H1 (cell line): ENCODE data around the gene RNF44. TPM values are rescaled to one million over a fixed set of nuclear protein-coding genes. Genes with fewer than 3 reads are reported as not detected.

Experiments
- CTCF ChIA-PET: fragments of 300-600 bp; sonication (Branson Sonifier 250); formaldehyde crosslinking; loops from one replicate; lab custom pipeline; 2021; ENCODE audit not compliant: partially characterized antibody; lab: Charles Lee
- POLR2A ChIA-PET: fragments of 300-600 bp; sonication (Branson Sonifier 250); formaldehyde crosslinking; loops from one replicate; lab custom pipeline; 2021; ENCODE audit warnings: inconsistent platforms; ENCODE audit not compliant: partially characterized antibody; lab: Charles Lee
- DNase-seq, 2 experiments: peaks; one replicate each; pipeline versions ENCODE4 v3.0.0 to v3.0.0-alpha.2; 2010 to 2022; ENCODE audit warnings: low spot score in 2 of 2, low read depth in 1 of 2, mixed read lengths in 1 of 2
- FAIRE-seq: peaks from 2 replicates; lab custom pipeline; 2011; peaks lifted over from hg19 to GRCh38; lab: Jason Lieb, UNC
- H2AFZ ChIP-seq: 2 replicates; pipeline ENCODE4 v1.8.1; 2012; ENCODE audit warnings: low read length, inconsistent platforms
- H2AK5ac ChIP-seq: 2 replicates; pipeline ENCODE4 v1.6.1; 2013; ENCODE audit warnings: low read depth, low read length
- H2BK120ac ChIP-seq: replicated peaks from 2 replicates; pipeline ENCODE3; 2013; ENCODE audit warnings: low read depth, low read length, inconsistent platforms
- H2BK12ac ChIP-seq: 2 replicates; pipeline ENCODE4 v1.6.1; 2013; ENCODE audit warnings: low read depth, low read length
- H2BK15ac ChIP-seq: 2 replicates; pipeline ENCODE4 v1.6.1; 2013; ENCODE audit warnings: low read length
- H2BK20ac ChIP-seq: 2 replicates; pipeline ENCODE4 v1.6.1; 2013; ENCODE audit warnings: low read length
- H2BK5ac ChIP-seq: 2 replicates; pipeline ENCODE4 v1.6.1; 2013; ENCODE audit warnings: low read depth, low read length
- H3K14ac ChIP-seq: 2 replicates; pipeline ENCODE4 v1.6.1; 2013; ENCODE audit warnings: inconsistent platforms; ENCODE audit not compliant: insufficient read length
- H3K18ac ChIP-seq: 2 replicates; pipeline ENCODE4 v1.6.1; 2013; ENCODE audit warnings: low read length; ENCODE audit errors: extremely low read depth
- H3K23ac ChIP-seq: 2 replicates; pipeline ENCODE4 v1.6.1; 2013; ENCODE audit warnings: inconsistent platforms; ENCODE audit not compliant: insufficient read length
- H3K23me2 ChIP-seq: 2 replicates; pipeline ENCODE4 v1.6.1; 2013; ENCODE audit warnings: low read depth, low read length
- H3K27ac ChIP-seq: 2 replicates; pipeline ENCODE4 v1.6.1; 2011; ENCODE audit warnings: low read depth, low read length, inconsistent platforms
- H3K27me3 ChIP-seq, 4 experiments: replicated peaks in 1 of 4; 1 replicate in 1 of 4; 2 replicates in 3 of 4; pipeline versions ENCODE4 v1.6.1 to v1.8.1; 2011 to 2013; ENCODE audit warnings: low read length in 3 of 4, mild to moderate bottlenecking in 3 of 4, inconsistent platforms in 2 of 4, mixed read lengths in 2 of 4, moderate library complexity in 1 of 4; ENCODE audit not compliant: control insufficient read depth in 3 of 4, insufficient read depth in 3 of 4; ENCODE audit errors: extremely low read depth in 1 of 4
- H3K36me3 ChIP-seq, 4 experiments: 2 replicates each; pipeline versions ENCODE4 v1.6.1 to v1.8.1; 2011 to 2013; ENCODE audit warnings: mild to moderate bottlenecking in 4 of 4, low read length in 3 of 4, moderate library complexity in 2 of 4, control low read depth in 1 of 4, inconsistent platforms in 1 of 4; ENCODE audit not compliant: insufficient read depth in 4 of 4, control insufficient read depth in 2 of 4
- H3K4ac ChIP-seq: replicated peaks from 2 replicates; pipeline ENCODE3; 2013; ENCODE audit warnings: low read length, low read depth, mixed read lengths, inconsistent platforms; ENCODE audit not compliant: insufficient read length
- H3K4me1 ChIP-seq, 4 experiments: replicated peaks in 1 of 4; 1 replicate in 1 of 4; 2 replicates in 3 of 4; pipeline versions ENCODE4 v1.6.1 to v1.8.1; 2011 to 2013; ENCODE audit warnings: low read length in 3 of 4, inconsistent platforms in 2 of 4, mixed read lengths in 1 of 4; ENCODE audit not compliant: insufficient read depth in 4 of 4, control insufficient read depth in 3 of 4
- H3K4me2 ChIP-seq, 2 experiments: 2 replicates each; pipeline versions ENCODE4 v1.6.1 to v1.8.1; 2011 to 2013; ENCODE audit warnings: low read depth in 2 of 2, low read length in 2 of 2, control low read depth in 1 of 2, inconsistent platforms in 1 of 2, mild to moderate bottlenecking in 1 of 2; ENCODE audit not compliant: insufficient read depth in 1 of 2
- H3K4me3 ChIP-seq, 4 experiments: fragments of 200-600, 300-600 bp in 1 of 4; sonication (generic), shearing (Covaris generic), sonication (Bioruptor Twin) in 1 of 4; 2 replicates each; pipeline versions ENCODE4 v1.5.1 to v1.8.1; 2011 to 2016; ENCODE audit warnings: low read length in 4 of 4, low read depth in 3 of 4, control low read depth in 2 of 4, inconsistent platforms in 2 of 4, mild to moderate bottlenecking in 2 of 4, mixed read lengths in 1 of 4, moderate library complexity in 1 of 4; ENCODE audit not compliant: insufficient read depth in 2 of 4; ENCODE audit errors: extremely low read depth in 1 of 4
- H3K56ac ChIP-seq: replicated peaks from 2 replicates; pipeline ENCODE3; 2013; ENCODE audit warnings: low read depth, mild to moderate bottlenecking, mixed read lengths, low read length, inconsistent platforms; ENCODE audit not compliant: insufficient read length
- H3K79me1 ChIP-seq: 2 replicates; pipeline ENCODE4 v1.6.1; 2013; ENCODE audit warnings: low read depth, low read length, control low read depth
- H3K79me2 ChIP-seq, 2 experiments: 2 replicates each; pipeline versions ENCODE4 v1.6.1 to v1.8.1; 2012 to 2013; ENCODE audit warnings: low read length in 2 of 2, mild to moderate bottlenecking in 2 of 2, inconsistent platforms in 1 of 2; ENCODE audit not compliant: insufficient read depth in 2 of 2, control insufficient read depth in 1 of 2
- H3K9ac ChIP-seq, 4 experiments: replicated peaks in 1 of 4; 1 replicate in 1 of 4; 2 replicates in 3 of 4; pipeline versions ENCODE4 v1.6.1 to v1.8.1; 2011 to 2013; ENCODE audit warnings: low read depth in 3 of 4, low read length in 3 of 4, control low read depth in 2 of 4, mild to moderate bottlenecking in 2 of 4, moderate library complexity in 2 of 4, inconsistent platforms in 1 of 4; ENCODE audit errors: extremely low read depth in 1 of 4
- H3K9me3 ChIP-seq, 2 experiments: 2 replicates each; pipeline versions ENCODE4 v1.6.1 to v1.8.1; 2012 to 2013; ENCODE audit warnings: mild to moderate bottlenecking in 2 of 2, moderate library complexity in 2 of 2, control low read depth in 1 of 2, inconsistent platforms in 1 of 2, low read depth in 1 of 2, low read length in 1 of 2, mixed read lengths in 1 of 2; ENCODE audit not compliant: insufficient read depth in 2 of 2
- H4K20me1 ChIP-seq, 2 experiments: replicated peaks in 1 of 2; 2 replicates each; pipeline versions ENCODE3 to v1.8.1; 2011 to 2013; ENCODE audit warnings: inconsistent platforms in 2 of 2, low read length in 2 of 2, mild to moderate bottlenecking in 1 of 2; ENCODE audit not compliant: insufficient read depth in 2 of 2, control insufficient read depth in 1 of 2
- H4K5ac ChIP-seq: 2 replicates; pipeline ENCODE4 v1.6.1; 2013; ENCODE audit warnings: low read length, low read depth, mixed read lengths, inconsistent platforms; ENCODE audit not compliant: insufficient read length
- H4K8ac ChIP-seq: 2 replicates; pipeline ENCODE4 v1.8.0; 2013; ENCODE audit warnings: mild to moderate bottlenecking, moderate library complexity, low read length, inconsistent platforms; ENCODE audit not compliant: insufficient read depth; ENCODE audit errors: extremely low read depth
- H4K91ac ChIP-seq: replicated peaks from 2 replicates; pipeline ENCODE3; 2013; ENCODE audit warnings: low read length, mixed read lengths, inconsistent platforms; ENCODE audit not compliant: insufficient read length
- ASH2L ChIP-seq: fragments of 200-600, 300-600 bp; sonication (generic); IDR thresholded peaks from one replicate; pipeline ENCODE4 v1.7.1; 2017; ENCODE audit warnings: low read length
- CHD2 ChIP-seq: IDR thresholded peaks from 2 replicates; pipeline ENCODE4 v1.6.1; 2012; ENCODE audit warnings: low read length, improper control_type of control experiment
- E2F6 ChIP-seq: IDR thresholded peaks from 2 replicates; pipeline ENCODE4 v1.6.1; 2012; ENCODE audit warnings: inconsistent platforms
- JUND ChIP-seq: IDR thresholded peaks from 2 replicates; pipeline ENCODE4 v1.6.1; 2011; ENCODE audit warnings: mild to moderate bottlenecking, improper control_type of control experiment, low read length
- KDM1A ChIP-seq: fragments of 200-600, 300-600 bp; sonication (generic); IDR thresholded peaks from 2 replicates; pipeline ENCODE4 v1.7.1; 2016; ENCODE audit warnings: mild to moderate bottlenecking, low read length, borderline replicate concordance
- MAFK ChIP-seq: IDR thresholded peaks from 2 replicates; pipeline ENCODE4 v1.6.1; 2012; ENCODE audit warnings: low read depth, mild to moderate bottlenecking, improper control_type of control experiment, low read length
- MAX ChIP-seq: IDR thresholded peaks from 2 replicates; pipeline ENCODE4 v1.6.1; 2012; ENCODE audit warnings: inconsistent platforms
- RBBP5 ChIP-seq: IDR thresholded peaks from 2 replicates; pipeline ENCODE4 v1.7.1; 2012; ENCODE audit warnings: low read depth, mild to moderate bottlenecking, inconsistent platforms, low read length, moderate library complexity, borderline replicate concordance
- RXRA ChIP-seq: IDR thresholded peaks from 2 replicates; pipeline ENCODE4 v1.6.1; 2011; ENCODE audit warnings: low read depth, mild to moderate bottlenecking, low read length, moderate library complexity; ENCODE audit not compliant: insufficient read depth
- SIX5 ChIP-seq: IDR thresholded peaks from 2 replicates; pipeline ENCODE4 v1.6.1; 2011; ENCODE audit warnings: mild to moderate bottlenecking, low read depth, low read length
- SP1 ChIP-seq: IDR thresholded peaks from 2 replicates; pipeline ENCODE4 v1.6.1; 2011; ENCODE audit warnings: low read depth, low read length
- SP2 ChIP-seq: IDR thresholded peaks from 2 replicates; pipeline ENCODE4 v1.6.1; 2012; ENCODE audit warnings: mild to moderate bottlenecking, low read length, inconsistent platforms
- SRF ChIP-seq: IDR thresholded peaks from 2 replicates; pipeline ENCODE4 v1.6.1; 2011; ENCODE audit warnings: mild to moderate bottlenecking, low read depth, low read length, moderate library complexity
- SUZ12 ChIP-seq: fragments of 200-600 bp; sonication (generic); IDR thresholded peaks from 2 replicates; pipeline ENCODE4 v1.6.1; 2012; ENCODE audit warnings: mild to moderate bottlenecking, inconsistent platforms, low read length, moderate library complexity, mixed read lengths
- TCF12 ChIP-seq: IDR thresholded peaks from 2 replicates; pipeline ENCODE4 v1.6.1; 2011; ENCODE audit warnings: low read depth, mild to moderate bottlenecking, low read length
- WGBS, 2 experiments: shearing (Covaris generic) in 1 of 2; methylation state at CpG; one replicate each; pipeline versions ENCODE4 v1.1.6 to v1.1.7; 2013 to 2015; ENCODE audit warnings: low lambda C conversion rate in 2 of 2, mixed read lengths in 2 of 2, inconsistent platforms in 1 of 2, low coverage in 1 of 2, missing lambda C conversion rate in 1 of 2; ENCODE audit not compliant: insufficient replicate concordance in 2 of 2, insufficient coverage in 1 of 2, insufficient read length in 1 of 2; ENCODE audit errors: extremely low coverage in 1 of 2, missing lambda C conversion rate in 1 of 2; 5-methylcytosine and 5-hydroxymethylcytosine counted together
- polyA plus RNA-seq, 7 experiments: library from polyadenylated mRNA; depleted of rRNA in 3 of 7; stranded (reverse) in 5 of 7; unstranded in 2 of 7; fragments of >200 nt in 5 of 7; fragments of 200-250 nt in 2 of 7; gene quantifications; 1 replicate in 5 of 7; 2 replicates in 1 of 7; 4 replicates in 1 of 7; pipeline versions ENCODE4 v1.2.1 to v1.2.3, GENCODE V29; 2011 to 2013; ENCODE audit warnings: missing spikeins in 2 of 7, mixed read lengths in 2 of 7
- total RNA-seq: library from RNA; stranded (reverse); fragmentation: NEBNext Ultra II Directional; extraction: Animal tissue kit (Norgen Biotek cat#: 25700); gene quantifications from 2 replicates; pipeline ENCODE4 v1.2.1, GENCODE V29; 2021

Gene RNF44
- total and polyA plus RNA-seq, 2 of the 8 experiments (the other 6 are each of a cell fraction or from before 2014, with no cell fraction given), result 54.7 to 164 TPM

- no peak overlapping the region for H3K56ac ChIP-seq
- H4K8ac ChIP-seq, result no peak overlapping the region
- H2BK120ac ChIP-seq, result no peak overlapping the region
- H3K4me2 ChIP-seq, result no peak overlapping the region
- H3K9ac ChIP-seq, result no peak overlapping the region
- no peaks in the 10 kb centered on the region for H3K4me1 ChIP-seq
- no peaks in the 10 kb centered on the region for H3K79me1 ChIP-seq
- H2BK15ac ChIP-seq, result no peak overlapping the region
- no peak overlapping the region for H2AK5ac ChIP-seq
- H3K14ac ChIP-seq, result no peak overlapping the region
- H3K27ac ChIP-seq, result no peak overlapping the region
- 85% methylated on average over 1 of the region's 1 CpG; no CpG with 5 or more reads in 1 of the 2 experiments for WGBS, 2 experiments
- H2BK12ac ChIP-seq, result no peak overlapping the region
- H3K79me2 ChIP-seq, result no peaks in the 10 kb centered on the region
- no peak overlapping the region for H4K91ac ChIP-seq
- H2BK20ac ChIP-seq, result no peak overlapping the region
- no peak for FAIRE-seq
- H3K4me3 ChIP-seq, result no peak overlapping the region
- no peak overlapping the region for H3K18ac ChIP-seq
- peaks cover 9 to 60% (median 37%) of the 10 kb centered on the region in 4 experiments for H3K36me3 ChIP-seq
- CTCF ChIA-PET, result interaction anchor here (1.0 to 1.5 kb wide), 3 partner anchors 17 to 96 kb away, joined by 3 to 5 read pairs (median 3); no protein-coding TSS in a partner anchor
- H3K4ac ChIP-seq, result no peak overlapping the region
- no peaks in the 10 kb centered on the region for H4K20me1 ChIP-seq
- no peaks in the 10 kb centered on the region for H3K27me3 ChIP-seq
- H3K9me3 ChIP-seq, result no peaks in the 10 kb centered on the region
- H3K23ac ChIP-seq, result no peak overlapping the region
- H2BK5ac ChIP-seq, result no peak overlapping the region
- no peaks in the 10 kb centered on the region for H3K23me2 ChIP-seq
- POLR2A ChIA-PET, result interaction anchor here (1.0 to 1.8 kb wide), 3 partner anchors 11 to 14 kb away, joined by 3 to 4 read pairs (median 3); no protein-coding TSS in a partner anchor
- H2AFZ ChIP-seq, result no peak overlapping the region
- DNase-seq, result no peak
- H4K5ac ChIP-seq, result no peak overlapping the region
- TF ChIP-seq RXRA (no peak), CHD2 (no peak), MAX (no peak), SIX5 (no peak), MAFK (no peak), TCF12 (no peak), SP2 (no peak), SP1 (no peak), ASH2L (no peak), RBBP5 (no peak), SUZ12 (no peak), E2F6 (no peak), SRF (no peak), JUND (no peak), KDM1A (no peak)
Measured at GRCh38 chr5:176501333-176501732, 35.9 kb downstream of the RNF44 start.
